Esophagus muscularis mucosa (tissue), 3 donors: ENCODE measurements around the gene LITAF.

ENCODE experiments used
- POLR2AphosphoS5 ChIP-seq, 2 donors: sonication (generic); formaldehyde crosslinking; IDR thresholded peaks; one replicate each; pipeline ENCODE4 v1.6.1; 2017; ENCODE audit warnings: antibody characterized with exemption in 2 of 2
- TF ChIP-seq, protein P1 (sequence below), 3 experiments: fragments of 200-600 bp in 2 of 3; fragments of 450-650 bp in 1 of 3; sonication (generic) in 2 of 3; IDR thresholded peaks; one replicate each; pipeline ENCODE4 v1.5.1; 2017 to 2019; ENCODE audit warnings: antibody characterized with exemption in 3 of 3, mild to moderate bottlenecking in 2 of 3, moderate library complexity in 1 of 3

DNA sequence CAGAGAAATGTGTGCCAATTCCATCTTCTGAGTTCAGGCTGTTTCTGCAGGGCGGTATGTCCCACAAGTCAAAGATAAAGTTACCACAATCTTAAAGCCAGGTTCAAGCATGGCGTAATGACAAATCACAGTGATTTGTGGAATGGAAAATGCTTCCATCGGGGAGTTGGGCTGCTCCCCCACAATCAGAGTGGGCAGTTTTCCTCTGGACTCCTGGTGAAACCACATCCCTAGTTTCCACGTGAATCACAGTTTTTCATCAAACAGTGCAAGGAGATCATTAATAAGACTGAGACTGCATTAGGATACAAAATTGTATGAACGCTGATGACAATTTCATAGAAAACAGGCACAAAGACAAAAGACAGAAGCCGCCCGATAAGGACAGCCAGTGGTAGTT is 3.6 kb downstream of the LITAF start:
- TF ChIP-seq, protein P1, sequence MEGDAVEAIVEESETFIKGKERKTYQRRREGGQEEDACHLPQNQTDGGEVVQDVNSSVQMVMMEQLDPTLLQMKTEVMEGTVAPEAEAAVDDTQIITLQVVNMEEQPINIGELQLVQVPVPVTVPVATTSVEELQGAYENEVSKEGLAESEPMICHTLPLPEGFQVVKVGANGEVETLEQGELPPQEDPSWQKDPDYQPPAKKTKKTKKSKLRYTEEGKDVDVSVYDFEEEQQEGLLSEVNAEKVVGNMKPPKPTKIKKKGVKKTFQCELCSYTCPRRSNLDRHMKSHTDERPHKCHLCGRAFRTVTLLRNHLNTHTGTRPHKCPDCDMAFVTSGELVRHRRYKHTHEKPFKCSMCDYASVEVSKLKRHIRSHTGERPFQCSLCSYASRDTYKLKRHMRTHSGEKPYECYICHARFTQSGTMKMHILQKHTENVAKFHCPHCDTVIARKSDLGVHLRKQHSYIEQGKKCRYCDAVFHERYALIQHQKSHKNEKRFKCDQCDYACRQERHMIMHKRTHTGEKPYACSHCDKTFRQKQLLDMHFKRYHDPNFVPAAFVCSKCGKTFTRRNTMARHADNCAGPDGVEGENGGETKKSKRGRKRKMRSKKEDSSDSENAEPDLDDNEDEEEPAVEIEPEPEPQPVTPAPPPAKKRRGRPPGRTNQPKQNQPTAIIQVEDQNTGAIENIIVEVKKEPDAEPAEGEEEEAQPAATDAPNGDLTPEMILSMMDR (IDR thresholded peaks at IDR 0.05): no peak
- TF ChIP-seq POLR2AphosphoS5 (IDR thresholded peaks at IDR 0.05): no peak
